Spleen (tissue), 7 donors: Measurements from ENCODE around the gene PSG11.
"Not testable (repeated sequence)": the region's sequence is repeated elsewhere in the genome, so short reads cannot be mapped to it uniquely, and the experiment has no call there.

Experiments
- CTCF ChIP-seq, 11 experiments: fragments of 200-600 bp in 7 of 11; fragments of 450-650 bp in 4 of 11; sonication (generic) in 4 of 11; IDR thresholded peaks in 8 of 11; conservative IDR thresholded peaks in 3 of 11; 1 replicate in 7 of 11; 2 replicates in 4 of 11; pipeline versions ENCODE4 v1.4.0 to v1.8.0; 2016 to 2021; ENCODE audit warnings: antibody characterized with exemption in 11 of 11, inconsistent platforms in 4 of 11, mild to moderate bottlenecking in 1 of 11
- POLR2AphosphoS5 ChIP-seq, 3 donors: sonication (generic); formaldehyde crosslinking; IDR thresholded peaks; one replicate each; pipeline ENCODE4 v1.5.1; 2017; ENCODE audit warnings: antibody characterized with exemption in 3 of 3
- donor health status: DM: no; HTN: no; CAD: no; lungs with moderate emphysema.
- donor health status: DM: no; HTN: no; CAD: no.
- donor health status: DM: no; HTN: no; CAD: no.

DNA sequence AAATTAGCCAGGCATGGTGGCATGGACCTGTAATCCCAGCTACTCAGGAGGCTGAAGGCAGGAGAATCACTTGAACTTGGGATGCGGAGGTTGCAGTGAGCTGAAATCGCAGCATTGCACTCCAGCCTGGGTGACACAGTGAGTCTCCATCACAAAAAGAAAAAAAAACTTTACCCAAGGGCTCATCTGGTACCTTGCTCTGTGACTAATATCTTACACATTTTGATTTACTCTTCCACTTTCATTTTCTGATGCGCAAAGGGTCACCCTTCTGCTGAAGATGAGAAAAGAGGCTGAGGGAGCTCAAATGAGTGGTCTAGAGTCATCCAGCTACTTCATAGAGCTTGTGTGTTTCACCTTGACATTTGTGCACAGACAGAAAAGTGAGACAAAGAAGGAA, 21.7 kb upstream of the PSG11 start:
- not testable (repeated sequence) for TF ChIP-seq CTCF (IDR thresholded peaks at IDR 0.05 in 8 of 11, conservative IDR thresholded peaks at IDR 0.05 in 3 of 11); POLR2AphosphoS5 (IDR thresholded peaks at IDR 0.05)
